Measurements from ENCODE around the gene EHD4.

- TF ChIP-seq CTCF (IDR thresholded peaks at IDR 0.05; ENCODE audit: low read depth, low read length) (no peak), EZH2phosphoT487 (IDR thresholded peaks at IDR 0.05; ENCODE audit: low read depth) (no peak)
Observed at GRCh38 chr15:42012241-42012640, 39.9 kb upstream of the EHD4 start.
